ENCODE results near the gene GPRC5B. TPM values are rescaled to one million over a fixed set of nuclear protein-coding genes. Genes with fewer than 3 reads are reported as not detected.

Gene GPRC5B
- polyA plus RNA-seq, 6 donors from 2014 or later: not detected

GRCh38 chr16:19886073-19886941 lies 1.7 kb upstream of the GPRC5B start:
- Mint-ChIP-seq H3K4me3 (peak overlapping the region; percentile 48 to 91 (median 86)), H3K27me3 (peaks cover 36 to 54% (median 49%) of the 10 kb centered on the region in 3 donors), H3K36me3 (peaks cover 0 to 4% of the 10 kb centered on the region in 2 donors), H3K27ac (peak overlapping the region in 3 of 6 donors; percentile 0 to 50 (median 29)), H3K9me3 (peaks cover 0 to 5% (median 2%) of the 10 kb centered on the region in 7 donors), H3K4me1 (peaks cover 20 to 33% (median 25%) of the 10 kb centered on the region in 3 donors)
- DNase-seq (peak; percentile 56), ATAC-seq (ENCODE audit: low read depth in 2 of 2) (peak; percentile 45 to 55)

- Mint-ChIP-seq H3K4me1 (peaks cover 20 to 33% (median 25%) of the 10 kb centered on the region in 3 donors), H3K36me3 (no peaks in the 10 kb centered on the region), H3K27me3 (peaks cover 38 to 56% (median 54%) of the 10 kb centered on the region in 3 donors), H3K9me3 (no peaks in the 10 kb centered on the region), H3K27ac (peak overlapping the region in 4 of 6 donors; percentile 0 to 66 (median 41)), H3K4me3 (peak overlapping the region; percentile 48 to 91 (median 86))
- no peak for ATAC-seq (ENCODE audit: low read depth in 2 of 2)
- DNase-seq: no peak
These were observed 914 bp upstream of the GPRC5B start for GRCh38 chr16:19885451-19886072.

GRCh38 chr16:19883966-19884485 lies 622 bp downstream of the GPRC5B start:
- peak overlapping the region; percentile 56 to 87 (median 69) for H3K4me3 Mint-ChIP-seq
- ATAC-seq (ENCODE audit: low read depth in 2 of 2): no peak
- H3K4me1 Mint-ChIP-seq: peaks cover 20 to 33% (median 25%) of the 10 kb centered on the region in 3 donors
- no peak overlapping the region for H3K27ac Mint-ChIP-seq
- peaks cover 36 to 62% (median 62%) of the 10 kb centered on the region in 3 donors for H3K27me3 Mint-ChIP-seq
- DNase-seq: no peak
- no peaks in the 10 kb centered on the region for H3K9me3 Mint-ChIP-seq
- H3K36me3 Mint-ChIP-seq: no peaks in the 10 kb centered on the region

GRCh38 chr16:19883296-19883965 lies 1.2 kb downstream of the GPRC5B start:
- Mint-ChIP-seq H3K4me1 (peaks cover 20 to 33% (median 25%) of the 10 kb centered on the region in 3 donors), H3K27ac (peak overlapping the region in 1 of 6 donors; percentile 91), H3K36me3 (no peaks in the 10 kb centered on the region), H3K27me3 (peaks cover 34 to 68% (median 65%) of the 10 kb centered on the region in 3 donors), H3K4me3 (peak overlapping the region in 7 of 8 donors; percentile 30 to 84 (median 61)), H3K9me3 (no peaks in the 10 kb centered on the region)
- DNase-seq (no peak), ATAC-seq (ENCODE audit: low read depth in 2 of 2) (no peak)

- H3K4me1 Mint-ChIP-seq: peaks cover 20 to 33% (median 25%) of the 10 kb centered on the region in 3 donors
- H3K27me3 Mint-ChIP-seq: peaks cover 35 to 70% (median 68%) of the 10 kb centered on the region in 3 donors
- peak overlapping the region in 6 of 8 donors; percentile 10 to 68 (median 40) for H3K4me3 Mint-ChIP-seq
- H3K27ac Mint-ChIP-seq: no peak overlapping the region
- ATAC-seq (ENCODE audit: low read depth in 2 of 2) (no peak), DNase-seq (no peak)
- H3K36me3 Mint-ChIP-seq: no peaks in the 10 kb centered on the region
- H3K9me3 Mint-ChIP-seq: no peaks in the 10 kb centered on the region
These were observed 2.0 kb downstream of the GPRC5B start for GRCh38 chr16:19882646-19883045.

GRCh38 chr16:19882186-19882585 lies 2.5 kb downstream of the GPRC5B start:
- no peak overlapping the region for H3K27ac Mint-ChIP-seq
- peaks cover 0 to under 1% (median 0%) of the 10 kb centered on the region in 7 donors for H3K9me3 Mint-ChIP-seq
- peaks cover 20 to 33% (median 25%) of the 10 kb centered on the region in 3 donors for H3K4me1 Mint-ChIP-seq
- ATAC-seq (ENCODE audit: low read depth in 2 of 2) (no peak), DNase-seq (no peak)
- no peaks in the 10 kb centered on the region for H3K36me3 Mint-ChIP-seq
- peak overlapping the region in 1 of 8 donors; percentile 61 for H3K4me3 Mint-ChIP-seq
- H3K27me3 Mint-ChIP-seq: peaks cover 39 to 74% (median 72%) of the 10 kb centered on the region in 3 donors

GRCh38 chr16:19881783-19882182 lies 2.9 kb downstream of the GPRC5B start:
- Mint-ChIP-seq H3K27ac (no peak overlapping the region), H3K27me3 (peaks cover 41 to 78% (median 75%) of the 10 kb centered on the region in 3 donors)

GRCh38 chr16:19881028-19881427 lies 3.6 kb downstream of the GPRC5B start:
- peaks cover 17 to 27% (median 19%) of the 10 kb centered on the region in 3 donors for H3K4me1 Mint-ChIP-seq
- no peak for ATAC-seq (ENCODE audit: low read depth in 2 of 2)
- peak overlapping the region in 2 of 8 donors; percentile 11 to 42 for H3K4me3 Mint-ChIP-seq
- no peak for DNase-seq
- H3K9me3 Mint-ChIP-seq: peaks cover 0 to 1% (median 0%) of the 10 kb centered on the region in 7 donors
- no peak overlapping the region for H3K27ac Mint-ChIP-seq
- H3K27me3 Mint-ChIP-seq: peaks cover 33 to 81% (median 79%) of the 10 kb centered on the region in 3 donors
- no peaks in the 10 kb centered on the region for H3K36me3 Mint-ChIP-seq

More at GRCh38 chr16:19881783-19882182, 2.9 kb downstream of the GPRC5B start:
- DNase-seq (no peak), ATAC-seq (ENCODE audit: low read depth in 2 of 2) (no peak)
- Mint-ChIP-seq H3K9me3 (peaks cover 0 to 1% (median 0%) of the 10 kb centered on the region in 7 donors), H3K36me3 (no peaks in the 10 kb centered on the region), H3K4me3 (peak overlapping the region in 1 of 8 donors; percentile 11), H3K4me1 (peaks cover 20 to 33% (median 25%) of the 10 kb centered on the region in 3 donors)

GRCh38 chr16:19879241-19879792 lies 5.3 kb downstream of the GPRC5B start:
- H3K4me3 Mint-ChIP-seq: no peak overlapping the region
- H3K27me3 Mint-ChIP-seq: peaks cover 34 to 70% (median 69%) of the 10 kb centered on the region in 3 donors
- peaks cover 0 to 1% (median 0%) of the 10 kb centered on the region in 7 donors for H3K9me3 Mint-ChIP-seq
- DNase-seq (no peak), ATAC-seq (ENCODE audit: low read depth in 2 of 2) (no peak)
- peaks cover 4 to 13% (median 6%) of the 10 kb centered on the region in 3 donors for H3K4me1 Mint-ChIP-seq
- H3K27ac Mint-ChIP-seq: no peak overlapping the region
- H3K36me3 Mint-ChIP-seq: no peaks in the 10 kb centered on the region

- H3K27ac Mint-ChIP-seq: no peak overlapping the region
These were observed 5.9 kb downstream of the GPRC5B start for GRCh38 chr16:19878757-19879156.

GRCh38 chr16:19876501-19877059 lies 8.1 kb downstream of the GPRC5B start:
- ATAC-seq (ENCODE audit: low read depth in 2 of 2): no peak
- no peak overlapping the region for H3K27ac Mint-ChIP-seq
- H3K4me3 Mint-ChIP-seq: no peak overlapping the region
- peaks cover 18 to 53% (median 51%) of the 10 kb centered on the region in 3 donors for H3K27me3 Mint-ChIP-seq
- H3K9me3 Mint-ChIP-seq: peaks cover 0 to 1% (median 0%) of the 10 kb centered on the region in 7 donors
- no peaks in the 10 kb centered on the region for H3K36me3 Mint-ChIP-seq
- H3K4me1 Mint-ChIP-seq: no peaks in the 10 kb centered on the region
- no peak for DNase-seq

More at GRCh38 chr16:19878757-19879156, 5.9 kb downstream of the GPRC5B start:
- ATAC-seq (ENCODE audit: low read depth in 2 of 2) (no peak), DNase-seq (no peak)
- H3K4me1 Mint-ChIP-seq: peaks cover 0 to 8% (median 6%) of the 10 kb centered on the region in 3 donors
- H3K36me3 Mint-ChIP-seq: no peaks in the 10 kb centered on the region
- peaks cover 0 to 1% (median 0%) of the 10 kb centered on the region in 7 donors for H3K9me3 Mint-ChIP-seq
- H3K4me3 Mint-ChIP-seq: no peak overlapping the region
- peaks cover 34 to 70% (median 69%) of the 10 kb centered on the region in 3 donors for H3K27me3 Mint-ChIP-seq

- Mint-ChIP-seq H3K27me3 (peaks cover 14 to 46% (median 44%) of the 10 kb centered on the region in 3 donors), H3K36me3 (no peaks in the 10 kb centered on the region), H3K4me3 (no peak overlapping the region), H3K27ac (no peak overlapping the region), H3K4me1 (no peaks in the 10 kb centered on the region), H3K9me3 (peaks cover 0 to 1% (median 0%) of the 10 kb centered on the region in 7 donors)
- ATAC-seq (ENCODE audit: low read depth in 2 of 2) (no peak), DNase-seq (no peak)
These were observed 8.7 kb downstream of the GPRC5B start for GRCh38 chr16:19875900-19876299.

All from naive B cell (primary cell).